Ishikawa (cell line): ENCODE results near the gene BET1.

ENCODE experiments used
- CEBPB ChIP-seq: IDR thresholded peaks from 2 replicates; pipeline ENCODE4 v1.6.1; 2012
- CREB1 ChIP-seq: IDR thresholded peaks from 2 replicates; pipeline ENCODE4 v1.6.1; 2012; ENCODE audit warnings: low read depth
- EGR1 ChIP-seq: IDR thresholded peaks from 2 replicates; pipeline ENCODE4 v1.6.1; 2012
- EP300 ChIP-seq: IDR thresholded peaks from 2 replicates; pipeline ENCODE4 v1.6.1; 2012; ENCODE audit warnings: borderline replicate concordance
- FOXM1 ChIP-seq: IDR thresholded peaks from 2 replicates; pipeline ENCODE4 v1.6.1; 2012; ENCODE audit warnings: low read depth, borderline replicate concordance
- MAX ChIP-seq: IDR thresholded peaks from 2 replicates; pipeline ENCODE4 v1.6.1; 2012
- NFIC ChIP-seq: IDR thresholded peaks from 2 replicates; pipeline ENCODE4 v1.6.1; 2012
- RAD21 ChIP-seq: IDR thresholded peaks from 2 replicates; pipeline ENCODE4 v1.6.1; 2012; ENCODE audit warnings: low read depth
- REST ChIP-seq: IDR thresholded peaks from 2 replicates; pipeline ENCODE4 v1.6.1; 2012; ENCODE audit warnings: low read depth, mild to moderate bottlenecking
- TAF1 ChIP-seq: IDR thresholded peaks from 2 replicates; pipeline ENCODE4 v1.6.1; 2012; ENCODE audit warnings: low read depth, mild to moderate bottlenecking
- TCF12 ChIP-seq: IDR thresholded peaks from 2 replicates; pipeline ENCODE4 v1.6.1; 2012; ENCODE audit warnings: low read depth
- TEAD4 ChIP-seq: IDR thresholded peaks from 2 replicates; pipeline ENCODE4 v1.6.1; 2012
- USF1 ChIP-seq: IDR thresholded peaks from 2 replicates; pipeline ENCODE4 v1.6.1; 2012
- YY1 ChIP-seq: IDR thresholded peaks from 2 replicates; pipeline ENCODE4 v1.6.1; 2012; ENCODE audit warnings: low read depth
- ZBTB7A ChIP-seq: IDR thresholded peaks from 2 replicates; pipeline ENCODE4 v1.6.1; 2012; ENCODE audit warnings: low read depth

The BET1 gene

GRCh38 chr7:94044806-94045205 lies 40.7 kb upstream of the BET1 start:
- no peak for TF ChIP-seq CEBPB
- TF ChIP-seq NFIC, result no peak
- TF ChIP-seq RAD21, result no peak
- TF ChIP-seq FOXM1, result no peak
- TF ChIP-seq REST, result no peak
- TF ChIP-seq USF1, result no peak
- TF ChIP-seq EP300, result no peak
- no peak for TF ChIP-seq ZBTB7A
- TF ChIP-seq MAX, result no peak

GRCh38 chr7:94043299-94043698 lies 39.1 kb upstream of the BET1 start:
- TF ChIP-seq YY1 (no peak), REST (no peak), RAD21 (no peak), EP300 (no peak)

- TF ChIP-seq TCF12 (no peak), CEBPB (no peak), EP300 (no peak), USF1 (no peak), EGR1 (no peak), REST (no peak), MAX (no peak), FOXM1 (no peak), TAF1 (no peak), YY1 (no peak), TEAD4 (no peak), NFIC (no peak), RAD21 (no peak), ZBTB7A (no peak), CREB1 (no peak)
These were observed 38.2 kb upstream of the BET1 start for GRCh38 chr7:94042381-94042780.

- TF ChIP-seq RAD21 (no peak), USF1 (no peak), TCF12 (no peak), TEAD4 (no peak)
These were observed 37.4 kb upstream of the BET1 start for GRCh38 chr7:94041529-94041928.

- TF ChIP-seq TCF12, result no peak
- no peak for TF ChIP-seq MAX
- TF ChIP-seq TEAD4, result no peak
- TF ChIP-seq ZBTB7A, result no peak
- no peak for TF ChIP-seq EP300
- TF ChIP-seq NFIC, result no peak
- no peak for TF ChIP-seq EGR1
These were observed 36.1 kb upstream of the BET1 start for GRCh38 chr7:94040254-94040653.
